OCI-LY3 (cell line): ENCODE measurements around the gene TRIM54.

Source experiments
- CTCF ChIP-seq: fragments of 200-600, 300-600 bp; sonication (generic); IDR thresholded peaks from 2 replicates; pipeline ENCODE4 v1.5.1; 2014; ENCODE audit warnings: antibody characterized with exemption, low read length, low read depth
- EZH2phosphoT487 ChIP-seq: fragments of 200-600 bp; shearing (Covaris generic); IDR thresholded peaks from 2 replicates; pipeline ENCODE4 v1.6.1; 2018; ENCODE audit warnings: antibody characterized with exemption, mixed run types, low read depth

- no peak for TF ChIP-seq CTCF
- TF ChIP-seq EZH2phosphoT487 = no peak
These were observed 20.3 kb upstream of the TRIM54 start for GRCh38 chr2:27261926-27262298.
